GM23338 (cell line): ENCODE results near the gene CPNE5. TPM values are rescaled to one million over a fixed set of nuclear protein-coding genes. Genes with fewer than 3 reads are reported as not detected.

Experiments used
- ATAC-seq: fragments of 200-7000 bp; cut with Tn5 transposase; 3 replicates; pipeline ENCODE4 v1.9.1; 2020
- DNase-seq: peaks from one replicate; pipeline ENCODE4 v3.0.0-alpha.2; 2015; ENCODE audit warnings: low spot score
- H2AFZ ChIP-seq: fragments of 200-600 bp; sonication (generic); 2 replicates; pipeline ENCODE4 v1.8.0; 2016; ENCODE audit warnings: antibody characterized with exemption, mild to moderate bottlenecking, moderate library complexity
- H3F3A ChIP-seq: fragments of 200-600 bp; sonication (generic); replicated peaks from 2 replicates; pipeline ENCODE4 v1.8.0; 2017; ENCODE audit warnings: antibody characterized with exemption, mixed run types, low read depth
- H3K27ac ChIP-seq: fragments of 200-600 bp; sonication (generic); 2 replicates; pipeline ENCODE4 v1.6.1; 2016; ENCODE audit warnings: low read depth
- H3K27me3 ChIP-seq: fragments of 200-600 bp; sonication (generic); 2 replicates; pipeline ENCODE4 v1.8.0; 2016; ENCODE audit warnings: mild to moderate bottlenecking, mixed run types, moderate library complexity; ENCODE audit not compliant: insufficient read depth
- H3K36me3 ChIP-seq: fragments of 200-600 bp; sonication (generic); 2 replicates; pipeline ENCODE4 v1.8.0; 2016; ENCODE audit warnings: mild to moderate bottlenecking; ENCODE audit not compliant: insufficient read depth
- H3K4me1 ChIP-seq: fragments of 200-600 bp; sonication (generic); 2 replicates; pipeline ENCODE4 v1.8.0; 2016; ENCODE audit warnings: mild to moderate bottlenecking, moderate library complexity; ENCODE audit not compliant: insufficient read depth
- H3K4me2 ChIP-seq: fragments of 200-600 bp; sonication (generic); 2 replicates; pipeline ENCODE4 v1.7.1; 2017; ENCODE audit warnings: mixed run types
- H3K4me3 ChIP-seq: fragments of 200-600 bp; sonication (generic); 2 replicates; pipeline ENCODE4 v1.6.1; 2016; ENCODE audit warnings: mixed run types
- H3K79me2 ChIP-seq: fragments of 200-600 bp; sonication (generic); replicated peaks from 2 replicates; pipeline ENCODE4 v1.8.0; 2017; ENCODE audit warnings: mild to moderate bottlenecking; ENCODE audit not compliant: insufficient read depth
- H3K9me2 ChIP-seq: fragments of 200-600 bp; sonication (generic); 2 replicates; pipeline ENCODE4 v1.8.0; 2017; ENCODE audit not compliant: insufficient read depth
- H4K20me1 ChIP-seq: fragments of 200-600 bp; sonication (generic); replicated peaks from 2 replicates; pipeline ENCODE4 v1.8.0; 2017; ENCODE audit warnings: mild to moderate bottlenecking; ENCODE audit not compliant: insufficient read depth
- H3K27ac Mint-ChIP-seq: 2 replicates; pipeline ENCODE4 v1.8.0; 2020; ENCODE audit warnings: inconsistent platforms, mild to moderate bottlenecking, moderate library complexity, mixed read lengths
- H3K27me3 Mint-ChIP-seq: 3 replicates; pipeline ENCODE4 v1.8.0; 2022; ENCODE audit warnings: low read depth, mild to moderate bottlenecking, moderate library complexity, mixed read lengths, inconsistent platforms; ENCODE audit not compliant: insufficient read depth, poor library complexity
- H3K36me3 Mint-ChIP-seq: 3 replicates; pipeline ENCODE4 v1.8.0; 2021; ENCODE audit warnings: low read depth, mild to moderate bottlenecking, inconsistent platforms, moderate library complexity, mixed read lengths
- H3K4me1 Mint-ChIP-seq: 3 replicates; pipeline ENCODE4 v1.8.0; 2020; ENCODE audit warnings: mild to moderate bottlenecking, inconsistent platforms, mixed read lengths
- H3K4me3 Mint-ChIP-seq: 3 replicates; pipeline ENCODE4 v1.8.0; 2021; ENCODE audit warnings: moderate library complexity, mild to moderate bottlenecking, inconsistent platforms, mixed read lengths
- H3K9me3 Mint-ChIP-seq: 3 replicates; pipeline ENCODE4 v1.8.0; 2020; ENCODE audit warnings: moderate library complexity, mild to moderate bottlenecking, inconsistent platforms, mixed read lengths
- CREB1 ChIP-seq: fragments of 250-450 bp; sonication (Bioruptor Pico); IDR thresholded peaks from 2 replicates; pipeline ENCODE4 v1.5.0; 2020; ENCODE audit warnings: low read depth, mild to moderate bottlenecking, moderate library complexity
- EZH2 ChIP-seq: fragments of 200-600 bp; sonication (generic); IDR thresholded peaks from one replicate; pipeline ENCODE4 v1.8.0; 2017; ENCODE audit warnings: antibody characterized with exemption, mild to moderate bottlenecking, low read depth; ENCODE audit not compliant: unreplicated experiment
- POLR2AphosphoS5 ChIP-seq: IDR thresholded peaks from 2 replicates; pipeline ENCODE4 v1.6.1; 2016; ENCODE audit warnings: antibody characterized with exemption, low read depth
- STAT1 ChIP-seq: IDR thresholded peaks from one replicate; pipeline ENCODE4 v1.6.1; 2016; ENCODE audit warnings: antibody characterized with exemption; ENCODE audit not compliant: unreplicated experiment
- ZNF114 ChIP-seq: fragments of 250-450 bp; sonication (Bioruptor Pico); IDR thresholded peaks from 2 replicates; pipeline ENCODE4 v1.5.0; 2020; ENCODE audit warnings: mild to moderate bottlenecking, moderate library complexity
- ZNF331 ChIP-seq: fragments of 250-450 bp; sonication (Bioruptor Pico); IDR thresholded peaks from 2 replicates; pipeline ENCODE4 v1.5.0; 2020; ENCODE audit warnings: low read depth, mild to moderate bottlenecking, moderate library complexity
- polyA plus RNA-seq: library from polyadenylated mRNA; unstranded; fragments of >200 nt; fragmentation: Nextera tagmentation; extraction: Ambion mirVana; gene quantifications from 2 replicates; pipeline ENCODE4 v1.2.1, GENCODE V29; 2016
- total RNA-seq: library from RNA; depleted of rRNA; stranded (reverse); fragments of >200 nt; shearing (Covaris generic); gene quantifications from 2 replicates; pipeline ENCODE4 v1.2.3, GENCODE V29; 2014
- TF ChIP-seq, protein P1 (sequence below): fragments of 250-450 bp; sonication (Bioruptor Pico); IDR thresholded peaks from 2 replicates; pipeline ENCODE4 v1.5.0; 2020; ENCODE audit warnings: mild to moderate bottlenecking, moderate library complexity

Gene CPNE5
- total and polyA plus RNA-seq, 2 experiments from 2014 or later, result 0.14 to 0.42 TPM

DNA sequence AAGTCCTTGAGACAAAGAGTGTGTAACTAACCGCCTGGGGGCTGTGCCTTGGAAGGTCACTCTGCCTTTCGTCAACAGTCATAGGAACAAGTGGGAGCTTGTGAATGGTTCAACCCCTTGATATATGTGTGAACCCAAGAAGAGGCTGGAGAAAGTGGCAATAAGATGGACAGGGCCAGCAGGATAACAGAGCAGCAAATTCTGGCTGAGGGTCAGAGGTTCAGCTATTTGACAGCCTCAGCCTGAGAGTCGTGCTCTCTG, 54.9 kb downstream of the CPNE5 start:
- no peaks in the 10 kb centered on the region for H3K27me3 ChIP-seq
- H3K4me1 Mint-ChIP-seq, result peaks cover 27% of the 10 kb centered on the region
- no peaks in the 10 kb centered on the region for H4K20me1 ChIP-seq
- no peak overlapping the region for H2AFZ ChIP-seq
- no peak for ATAC-seq
- H3K4me3 ChIP-seq, result no peak overlapping the region
- TF ChIP-seq POLR2AphosphoS5, result no peak
- TF ChIP-seq ZNF114 (CRISPR knock-in tag), result no peak
- no peak for TF ChIP-seq ZNF331
- TF ChIP-seq STAT1, result no peak
- TF ChIP-seq EZH2, result no peak
- TF ChIP-seq, protein P1, sequence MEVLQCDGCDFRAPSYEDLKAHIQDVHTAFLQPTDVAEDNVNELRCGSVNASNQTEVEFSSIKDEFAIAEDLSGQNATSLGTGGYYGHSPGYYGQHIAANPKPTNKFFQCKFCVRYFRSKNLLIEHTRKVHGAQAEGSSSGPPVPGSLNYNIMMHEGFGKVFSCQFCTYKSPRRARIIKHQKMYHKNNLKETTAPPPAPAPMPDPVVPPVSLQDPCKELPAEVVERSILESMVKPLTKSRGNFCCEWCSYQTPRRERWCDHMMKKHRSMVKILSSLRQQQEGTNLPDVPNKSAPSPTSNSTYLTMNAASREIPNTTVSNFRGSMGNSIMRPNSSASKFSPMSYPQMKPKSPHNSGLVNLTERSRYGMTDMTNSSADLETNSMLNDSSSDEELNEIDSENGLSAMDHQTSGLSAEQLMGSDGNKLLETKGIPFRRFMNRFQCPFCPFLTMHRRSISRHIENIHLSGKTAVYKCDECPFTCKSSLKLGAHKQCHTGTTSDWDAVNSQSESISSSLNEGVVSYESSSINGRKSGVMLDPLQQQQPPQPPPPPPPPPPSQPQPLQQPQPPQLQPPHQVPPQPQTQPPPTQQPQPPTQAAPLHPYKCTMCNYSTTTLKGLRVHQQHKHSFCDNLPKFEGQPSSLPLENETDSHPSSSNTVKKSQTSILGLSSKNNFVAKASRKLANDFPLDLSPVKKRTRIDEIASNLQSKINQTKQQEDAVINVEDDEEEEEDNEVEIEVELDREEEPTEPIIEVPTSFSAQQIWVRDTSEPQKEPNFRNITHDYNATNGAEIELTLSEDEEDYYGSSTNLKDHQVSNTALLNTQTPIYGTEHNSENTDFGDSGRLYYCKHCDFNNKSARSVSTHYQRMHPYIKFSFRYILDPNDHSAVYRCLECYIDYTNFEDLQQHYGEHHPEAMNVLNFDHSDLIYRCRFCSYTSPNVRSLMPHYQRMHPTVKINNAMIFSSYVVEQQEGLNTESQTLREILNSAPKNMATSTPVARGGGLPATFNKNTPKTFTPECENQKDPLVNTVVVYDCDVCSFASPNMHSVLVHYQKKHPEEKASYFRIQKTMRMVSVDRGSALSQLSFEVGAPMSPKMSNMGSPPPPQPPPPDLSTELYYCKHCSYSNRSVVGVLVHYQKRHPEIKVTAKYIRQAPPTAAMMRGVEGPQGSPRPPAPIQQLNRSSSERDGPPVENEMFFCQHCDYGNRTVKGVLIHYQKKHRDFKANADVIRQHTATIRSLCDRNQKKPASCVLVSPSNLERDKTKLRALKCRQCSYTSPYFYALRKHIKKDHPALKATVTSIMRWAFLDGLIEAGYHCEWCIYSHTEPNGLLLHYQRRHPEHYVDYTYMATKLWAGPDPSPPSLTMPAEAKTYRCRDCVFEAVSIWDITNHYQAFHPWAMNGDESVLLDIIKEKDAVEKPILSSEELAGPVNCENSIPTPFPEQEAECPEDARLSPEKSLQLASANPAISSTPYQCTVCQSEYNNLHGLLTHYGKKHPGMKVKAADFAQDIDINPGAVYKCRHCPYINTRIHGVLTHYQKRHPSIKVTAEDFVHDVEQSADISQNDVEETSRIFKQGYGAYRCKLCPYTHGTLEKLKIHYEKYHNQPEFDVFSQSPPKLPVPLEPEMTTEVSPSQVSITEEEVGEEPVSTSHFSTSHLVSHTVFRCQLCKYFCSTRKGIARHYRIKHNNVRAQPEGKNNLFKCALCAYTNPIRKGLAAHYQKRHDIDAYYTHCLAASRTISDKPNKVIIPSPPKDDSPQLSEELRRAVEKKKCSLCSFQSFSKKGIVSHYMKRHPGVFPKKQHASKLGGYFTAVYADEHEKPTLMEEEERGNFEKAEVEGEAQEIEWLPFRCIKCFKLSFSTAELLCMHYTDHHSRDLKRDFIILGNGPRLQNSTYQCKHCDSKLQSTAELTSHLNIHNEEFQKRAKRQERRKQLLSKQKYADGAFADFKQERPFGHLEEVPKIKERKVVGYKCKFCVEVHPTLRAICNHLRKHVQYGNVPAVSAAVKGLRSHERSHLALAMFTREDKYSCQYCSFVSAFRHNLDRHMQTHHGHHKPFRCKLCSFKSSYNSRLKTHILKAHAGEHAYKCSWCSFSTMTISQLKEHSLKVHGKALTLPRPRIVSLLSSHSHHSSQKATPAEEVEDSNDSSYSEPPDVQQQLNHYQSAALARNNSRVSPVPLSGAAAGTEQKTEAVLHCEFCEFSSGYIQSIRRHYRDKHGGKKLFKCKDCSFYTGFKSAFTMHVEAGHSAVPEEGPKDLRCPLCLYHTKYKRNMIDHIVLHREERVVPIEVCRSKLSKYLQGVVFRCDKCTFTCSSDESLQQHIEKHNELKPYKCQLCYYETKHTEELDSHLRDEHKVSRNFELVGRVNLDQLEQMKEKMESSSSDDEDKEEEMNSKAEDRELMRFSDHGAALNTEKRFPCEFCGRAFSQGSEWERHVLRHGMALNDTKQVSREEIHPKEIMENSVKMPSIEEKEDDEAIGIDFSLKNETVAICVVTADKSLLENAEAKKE, result no peak
- no peak for TF ChIP-seq CREB1 (CRISPR knock-in tag)
- no peaks in the 10 kb centered on the region for H3K36me3 ChIP-seq
- H3K4me1 ChIP-seq, result peaks cover 25% of the 10 kb centered on the region
- no peaks in the 10 kb centered on the region for H3K9me3 Mint-ChIP-seq
- H3K79me2 ChIP-seq, result no peaks in the 10 kb centered on the region
- no peaks in the 10 kb centered on the region for H3K36me3 Mint-ChIP-seq
- H3F3A ChIP-seq, result no peaks in the 10 kb centered on the region
- no peak for DNase-seq
- no peak overlapping the region for H3K27ac ChIP-seq
- H3K9me2 ChIP-seq, result no peaks in the 10 kb centered on the region
- no peak overlapping the region for H3K4me3 Mint-ChIP-seq
- no peak overlapping the region for H3K27ac Mint-ChIP-seq
- no peak overlapping the region for H3K4me2 ChIP-seq
- peaks cover 12% of the 10 kb centered on the region for H3K27me3 Mint-ChIP-seq
